CD8-positive, alpha-beta memory T cell (primary cell): ENCODE data around the gene TCF23. TPM values are rescaled to one million over a fixed set of nuclear protein-coding genes. Genes with fewer than 3 reads are reported as not detected.
A peak's percentile ranks its signal among the peaks of the same experiment; 100 is the strongest.
"Not testable (repeated sequence)": the region's sequence is repeated elsewhere in the genome, so short reads cannot be mapped to it uniquely, and the experiment has no call there.

ENCODE experiments used
- CTCF ChIA-PET: fragments of 350-600 bp; sonication (Branson Sonifier 250); formaldehyde crosslinking; loops from one replicate; lab custom pipeline; 2021; ENCODE audit warnings: antibody characterized with exemption; lab: Charles Lee
- POLR2A ChIA-PET: fragments of 350-600 bp; sonication (Branson Sonifier 250); formaldehyde crosslinking; loops from one replicate; lab custom pipeline; 2021; ENCODE audit warnings: antibody characterized with exemption; lab: Charles Lee
- DNase-seq, 5 donors: peaks; one replicate each; pipeline versions ENCODE4 v3.0.0 to v3.0.0-alpha.2; 2020 to 2022; ENCODE audit warnings: mixed read lengths in 1 of 5
- H3K27ac ChIP-seq: one replicate; pipeline ENCODE4 v1.7.0; 2013; ENCODE audit warnings: low read depth, mild to moderate bottlenecking, low read length, moderate library complexity
- H3K27me3 ChIP-seq: 2 replicates; pipeline ENCODE4 v1.7.0; 2013; ENCODE audit warnings: low read length, mild to moderate bottlenecking; ENCODE audit not compliant: insufficient read depth, poor library complexity, severe bottlenecking
- H3K36me3 ChIP-seq: 2 replicates; pipeline ENCODE4 v1.7.0; 2013; ENCODE audit warnings: mild to moderate bottlenecking, low read length, moderate library complexity; ENCODE audit not compliant: insufficient read depth
- H3K4me1 ChIP-seq: 2 replicates; pipeline ENCODE4 v1.7.0; 2013; ENCODE audit warnings: mild to moderate bottlenecking, low read length, moderate library complexity; ENCODE audit not compliant: insufficient read depth
- H3K4me3 ChIP-seq: 2 replicates; pipeline ENCODE4 v1.7.0; 2013; ENCODE audit warnings: mild to moderate bottlenecking, low read length
- H3K9me3 ChIP-seq: 2 replicates; pipeline ENCODE4 v1.7.0; 2013; ENCODE audit warnings: mild to moderate bottlenecking, low read length
- H3K27ac Mint-ChIP-seq, 8 donors: one replicate each; pipeline ENCODE4 v1.8.0; 2020 to 2021; ENCODE audit warnings: mixed read lengths in 8 of 8, mild to moderate bottlenecking in 6 of 8, inconsistent platforms in 3 of 8, moderate library complexity in 3 of 8
- H3K27me3 Mint-ChIP-seq, 2 donors: one replicate each; pipeline ENCODE4 v1.8.0; 2020 to 2021; ENCODE audit warnings: mixed read lengths in 2 of 2, mild to moderate bottlenecking in 1 of 2, moderate library complexity in 1 of 2
- H3K36me3 Mint-ChIP-seq, 3 donors: one replicate each; pipeline ENCODE4 v1.8.0; 2020 to 2021; ENCODE audit warnings: mixed read lengths in 3 of 3, inconsistent platforms in 1 of 3, mild to moderate bottlenecking in 1 of 3
- H3K4me1 Mint-ChIP-seq, 3 donors: one replicate each; pipeline ENCODE4 v1.8.0; 2020 to 2021; ENCODE audit warnings: mixed read lengths in 3 of 3, inconsistent platforms in 1 of 3, mild to moderate bottlenecking in 1 of 3
- H3K4me3 Mint-ChIP-seq, 7 donors: one replicate each; pipeline ENCODE4 v1.8.0; 2020 to 2021; ENCODE audit warnings: mixed read lengths in 7 of 7, mild to moderate bottlenecking in 6 of 7, moderate library complexity in 4 of 7, inconsistent platforms in 2 of 7
- H3K9me3 Mint-ChIP-seq, 5 donors: one replicate each; pipeline ENCODE4 v1.8.0; 2020 to 2022; ENCODE audit warnings: mixed read lengths in 5 of 5, mild to moderate bottlenecking in 3 of 5, moderate library complexity in 2 of 5, inconsistent platforms in 1 of 5
- polyA plus RNA-seq: library from polyadenylated mRNA; unstranded; fragments of 300-500 nt; fragmentation: Illumina TruSeq; gene quantifications from one replicate; pipeline ENCODE4 v1.2.3, GENCODE V29; 2021
- total RNA-seq, 2 experiments: library from RNA; stranded (reverse); gene quantifications; one replicate each; pipeline ENCODE4 v1.2.3, GENCODE V29; 2021

Gene TCF23
- total and polyA plus RNA-seq, 3 experiments from 2014 or later = not detected

DNA sequence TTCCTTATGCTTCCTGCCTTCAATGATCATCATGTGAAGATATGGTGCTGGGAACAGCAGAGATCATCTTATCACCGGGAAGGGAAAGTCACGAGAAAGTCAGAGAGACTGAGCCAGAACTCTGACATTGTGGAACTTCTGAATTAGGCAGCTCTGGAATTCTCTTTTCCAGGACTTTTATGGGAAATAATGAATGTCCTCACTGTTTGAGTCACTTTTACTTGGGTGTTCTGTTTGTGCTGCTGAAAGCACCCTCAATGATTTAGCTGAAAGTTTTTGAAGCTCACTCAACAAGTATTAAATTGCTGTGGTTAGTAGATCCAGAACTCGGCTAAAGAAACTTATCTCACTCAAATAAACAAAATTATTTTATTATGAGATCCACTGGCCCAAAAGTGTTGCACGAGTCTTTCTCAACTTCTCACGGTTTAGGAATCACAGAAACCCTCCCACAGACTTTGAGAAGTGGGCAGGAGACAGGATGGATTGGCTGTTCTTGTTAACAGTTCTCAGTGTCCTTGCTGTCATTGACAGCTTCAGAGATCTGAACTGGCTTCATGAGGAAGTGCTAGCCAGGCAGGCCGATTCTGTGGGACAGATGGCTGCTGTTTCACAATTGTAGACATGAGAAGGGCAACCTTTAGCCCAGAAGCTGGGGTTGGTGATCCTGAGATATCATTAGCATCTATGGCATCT is 36.7 kb downstream of the TCF23 start:
- no peak overlapping the region for H3K4me3 Mint-ChIP-seq
- no peaks in the 10 kb centered on the region for H3K27me3 ChIP-seq
- no peak overlapping the region for H3K27ac ChIP-seq
- H3K27ac Mint-ChIP-seq = no peak overlapping the region
- H3K4me1 ChIP-seq = no peaks in the 10 kb centered on the region
- H3K4me3 ChIP-seq = no peak overlapping the region
- no peaks in the 10 kb centered on the region for H3K4me1 Mint-ChIP-seq
- peaks cover 28 to 45% of the 10 kb centered on the region in 2 donors for H3K27me3 Mint-ChIP-seq
- H3K9me3 ChIP-seq = no peaks in the 10 kb centered on the region
- ChIA-PET POLR2A (interaction anchor here (0.6 kb wide), 1 partner anchor 76 kb away, joined by 3 read pairs; no protein-coding TSS in a partner anchor), CTCF (no interaction called here)
- no peaks in the 10 kb centered on the region for H3K36me3 Mint-ChIP-seq
- H3K36me3 ChIP-seq = no peaks in the 10 kb centered on the region
- DNase-seq = no peak
- H3K9me3 Mint-ChIP-seq = no peaks in the 10 kb centered on the region

DNA sequence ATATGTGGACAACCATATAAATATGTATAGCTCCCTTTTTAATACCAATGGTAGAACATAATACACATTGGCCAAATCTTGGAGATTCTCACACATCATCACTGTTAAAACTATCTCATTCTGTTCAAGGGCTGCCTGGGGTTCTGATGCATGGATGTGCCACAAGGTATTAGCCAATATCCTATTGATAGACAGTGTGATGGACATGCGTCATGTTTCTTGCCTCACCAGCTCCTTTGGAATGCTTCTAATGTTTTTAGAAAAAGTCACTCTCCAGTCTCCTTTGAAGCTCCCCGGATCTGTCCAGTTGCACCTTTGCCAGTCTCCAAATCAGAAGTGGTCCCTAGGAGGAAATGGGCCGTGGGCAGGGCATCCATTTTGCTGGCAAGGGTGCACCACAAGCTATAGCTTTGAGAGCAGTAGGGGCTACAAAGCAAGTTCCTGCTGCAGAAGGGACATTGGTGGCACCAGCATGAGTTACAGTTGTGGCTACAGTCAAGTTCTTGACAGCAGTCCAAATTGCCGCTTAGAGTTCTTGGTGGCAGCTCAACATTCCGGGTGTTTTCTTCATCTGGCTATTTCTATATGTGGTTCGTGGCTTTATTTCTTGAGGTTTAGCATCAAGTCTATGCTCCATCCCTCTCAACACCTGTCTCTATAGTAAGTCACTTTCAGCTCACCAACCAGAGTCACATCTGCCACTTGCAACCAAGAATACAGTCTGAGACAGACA is 38.0 kb downstream of the TCF23 start:
- Histone ChIP-seq H3K27ac (no peak overlapping the region), H3K9me3 (no peaks in the 10 kb centered on the region), H3K4me1 (no peaks in the 10 kb centered on the region), H3K27me3 (no peaks in the 10 kb centered on the region), H3K4me3 (no peak overlapping the region), H3K36me3 (no peaks in the 10 kb centered on the region)
- Mint-ChIP-seq H3K36me3 (no peaks in the 10 kb centered on the region), H3K4me3 (no peak overlapping the region), H3K9me3 (no peaks in the 10 kb centered on the region), H3K27me3 (peaks cover 21 to 38% of the 10 kb centered on the region in 2 donors), H3K4me1 (no peaks in the 10 kb centered on the region), H3K27ac (no peak overlapping the region)
- ChIA-PET CTCF (interaction anchor here (1.3 kb wide), 1 partner anchor 93 kb away, joined by 4 read pairs; no protein-coding TSS in a partner anchor), POLR2A (interaction anchor here (0.7 kb wide), 1 partner anchor 747 kb away, joined by 8 read pairs; no protein-coding TSS in a partner anchor)
- no peak for DNase-seq

- ChIA-PET POLR2A (no interaction called here), CTCF (no interaction called here)
- DNase-seq = no peak
- peaks cover 18 to 23% of the 10 kb centered on the region in 2 donors for H3K27me3 Mint-ChIP-seq
- H3K4me1 Mint-ChIP-seq = no peaks in the 10 kb centered on the region
- Histone ChIP-seq H3K27ac (no peak overlapping the region), H3K4me3 (no peak overlapping the region), H3K4me1 (no peaks in the 10 kb centered on the region), H3K36me3 (no peaks in the 10 kb centered on the region), H3K27me3 (no peaks in the 10 kb centered on the region), H3K9me3 (no peaks in the 10 kb centered on the region)
- no peak overlapping the region for H3K4me3 Mint-ChIP-seq
- no peaks in the 10 kb centered on the region for H3K9me3 Mint-ChIP-seq
- H3K36me3 Mint-ChIP-seq = no peaks in the 10 kb centered on the region
- H3K27ac Mint-ChIP-seq = no peak overlapping the region
These were observed 41.2 kb downstream of the TCF23 start for GRCh38 chr2:27189989-27190388.

DNA sequence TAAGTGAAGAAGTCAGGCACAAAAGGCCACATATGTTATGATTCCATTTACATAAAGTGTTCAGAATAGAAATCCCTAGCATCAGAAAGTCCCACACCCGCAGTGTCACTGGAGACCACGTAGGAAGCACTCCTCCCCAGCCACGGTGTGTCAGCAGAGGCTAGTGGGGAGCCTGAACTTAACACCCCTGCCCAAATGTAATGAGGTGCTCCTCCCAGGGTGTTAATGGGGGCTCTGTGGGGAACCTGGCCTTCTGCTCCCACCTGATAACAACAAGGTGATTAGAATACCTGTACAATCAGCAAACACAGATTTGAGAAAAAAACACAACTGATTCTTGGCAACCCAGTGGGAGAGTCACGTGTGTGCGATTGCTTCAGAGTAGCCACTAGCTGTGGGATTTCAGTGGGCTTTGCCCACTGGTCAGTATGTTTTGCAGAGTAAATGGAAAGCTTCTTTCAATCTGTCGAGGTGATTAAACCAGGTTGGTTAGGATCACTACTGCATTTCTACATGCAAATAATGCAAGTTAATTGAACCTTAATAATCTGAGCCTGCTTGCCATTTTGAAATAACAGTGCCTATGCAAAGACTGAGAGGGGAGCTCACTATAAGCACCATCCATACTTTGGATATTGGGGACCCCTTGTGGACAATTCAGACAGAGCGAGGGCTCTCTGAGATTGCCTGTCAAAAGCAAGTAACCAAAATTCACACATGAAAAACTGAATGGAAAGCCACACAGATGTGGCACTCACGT is 42.4 kb downstream of the TCF23 start:
- ChIA-PET POLR2A (no interaction called here), CTCF (interaction anchor here (0.6 to 2.2 kb wide), 10 partner anchors 9 to 345 kb away, joined by 3 to 12 read pairs (median 3); no protein-coding TSS in a partner anchor)
- Histone ChIP-seq H3K9me3 (no peaks in the 10 kb centered on the region), H3K36me3 (no peaks in the 10 kb centered on the region), H3K27me3 (no peaks in the 10 kb centered on the region), H3K4me3 (no peak overlapping the region), H3K27ac (no peak overlapping the region), H3K4me1 (no peaks in the 10 kb centered on the region)
- H3K27me3 Mint-ChIP-seq = peaks cover 16 to 19% of the 10 kb centered on the region in 2 donors
- no peaks in the 10 kb centered on the region for H3K9me3 Mint-ChIP-seq
- H3K4me3 Mint-ChIP-seq = no peak overlapping the region
- no peaks in the 10 kb centered on the region for H3K36me3 Mint-ChIP-seq
- DNase-seq = peak in 4 of 5 donors; percentile 20 to 63 (median 45)
- no peak overlapping the region for H3K27ac Mint-ChIP-seq
- H3K4me1 Mint-ChIP-seq = no peaks in the 10 kb centered on the region

DNA sequence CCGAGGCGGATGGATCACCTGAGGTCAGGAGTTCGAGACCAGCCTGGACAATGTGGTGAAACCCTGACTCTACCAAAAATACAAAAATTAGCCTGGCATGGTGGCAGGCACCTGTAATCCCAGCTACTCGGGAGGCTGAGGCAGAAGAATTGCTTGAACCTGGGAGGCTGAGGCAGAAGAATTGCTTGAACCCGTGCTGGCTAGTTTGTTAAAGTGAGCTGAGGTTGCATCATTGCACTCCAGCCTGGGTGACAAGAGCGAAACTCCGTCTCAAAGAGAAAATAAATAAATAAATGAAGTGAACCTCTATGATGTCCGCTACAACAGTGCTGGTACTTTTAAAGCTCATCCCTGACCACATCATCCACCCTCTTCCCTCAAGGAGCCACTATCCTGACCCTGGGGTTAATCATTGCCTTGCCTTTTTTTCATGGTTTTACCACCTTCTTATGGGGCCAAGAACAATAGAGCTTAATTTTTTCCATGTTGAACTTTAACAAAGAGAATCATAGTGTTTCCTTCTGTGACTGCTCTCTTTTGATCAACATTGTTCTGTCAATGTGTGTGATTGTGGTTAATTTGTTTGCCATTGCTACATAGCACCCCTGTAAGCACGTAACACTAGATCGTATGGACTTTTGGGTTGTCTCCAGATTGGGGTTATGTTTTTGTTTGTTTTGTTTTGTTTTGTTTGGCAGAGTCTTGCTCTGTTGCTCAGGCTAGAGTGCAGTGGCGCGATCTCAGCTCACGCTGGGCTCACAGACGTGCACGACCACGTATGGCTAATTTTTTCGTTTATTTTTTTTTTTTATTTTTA is 45.9 kb downstream of the TCF23 start:
- DNase-seq = no peak
- Mint-ChIP-seq H3K27me3 (peaks cover 5 to 7% of the 10 kb centered on the region in 2 donors), H3K9me3 (no peaks in the 10 kb centered on the region), H3K36me3 (peaks cover 0 to 12% (median 0%) of the 10 kb centered on the region in 3 donors), H3K4me1 (no peaks in the 10 kb centered on the region), H3K4me3 (no peak overlapping the region), H3K27ac (no peak overlapping the region)
- Histone ChIP-seq H3K4me1 (no peaks in the 10 kb centered on the region), H3K27me3 (no peaks in the 10 kb centered on the region), H3K36me3 (no peaks in the 10 kb centered on the region), H3K27ac (no peak overlapping the region), H3K9me3 (no peaks in the 10 kb centered on the region), H3K4me3 (no peak overlapping the region)
- ChIA-PET POLR2A (no interaction called here), CTCF (no interaction called here)

- H3K9me3 ChIP-seq, H3K4me3 Mint-ChIP-seq, H3K9me3 Mint-ChIP-seq, CTCF ChIA-PET, H3K4me1 ChIP-seq, H3K27me3 Mint-ChIP-seq, POLR2A ChIA-PET, DNase-seq, H3K27me3 ChIP-seq, H3K27ac ChIP-seq, H3K4me1 Mint-ChIP-seq, H3K36me3 ChIP-seq, H3K4me3 ChIP-seq, H3K27ac Mint-ChIP-seq: not testable (repeated sequence)
- H3K36me3 Mint-ChIP-seq = peaks cover 0 to 21% (median 0%) of the 10 kb centered on the region in 3 donors
These were observed 47.0 kb downstream of the TCF23 start for GRCh38 chr2:27195799-27196198.

- CTCF ChIA-PET = not testable (repeated sequence)
These were observed 49.3 kb downstream of the TCF23 start for GRCh38 chr2:27198068-27198467.

More at GRCh38 chr2:27198068-27198467, 49.3 kb downstream of the TCF23 start:
- H3K27me3 Mint-ChIP-seq, DNase-seq, POLR2A ChIA-PET, H3K4me3 Mint-ChIP-seq, H3K27me3 ChIP-seq, H3K4me1 Mint-ChIP-seq, H3K36me3 ChIP-seq, H3K9me3 ChIP-seq, H3K9me3 Mint-ChIP-seq, H3K4me3 ChIP-seq, H3K27ac Mint-ChIP-seq, H3K4me1 ChIP-seq, H3K27ac ChIP-seq: not testable (repeated sequence)
- peaks cover 0 to 43% (median 2%) of the 10 kb centered on the region in 3 donors for H3K36me3 Mint-ChIP-seq
